Measurements from ENCODE around the gene SV2C. TPM values are rescaled to one million over a fixed set of nuclear protein-coding genes. Genes with fewer than 3 reads are reported as not detected.
A peak's percentile ranks its signal among the peaks of the same experiment; 100 is the strongest.
"Not testable (repeated sequence)": the region's sequence is repeated elsewhere in the genome, so short reads cannot be mapped to it uniquely, and the experiment has no call there.

SV2C gene
- total RNA-seq, 1 donor from 2014 or later: not detected

- no peak for DNase-seq (ENCODE audit: low read depth in 2 of 2)
These were observed 211.4 kb downstream of the SV2C start for GRCh38 chr5:76294573-76294972.

GRCh38 chr5:76298852-76299251 lies 215.7 kb downstream of the SV2C start:
- no peak for DNase-seq (ENCODE audit: low read depth in 2 of 2)

- DNase-seq (ENCODE audit: low read depth in 2 of 2): no peak
These were observed 216.4 kb downstream of the SV2C start for GRCh38 chr5:76299592-76299991.

DNA sequence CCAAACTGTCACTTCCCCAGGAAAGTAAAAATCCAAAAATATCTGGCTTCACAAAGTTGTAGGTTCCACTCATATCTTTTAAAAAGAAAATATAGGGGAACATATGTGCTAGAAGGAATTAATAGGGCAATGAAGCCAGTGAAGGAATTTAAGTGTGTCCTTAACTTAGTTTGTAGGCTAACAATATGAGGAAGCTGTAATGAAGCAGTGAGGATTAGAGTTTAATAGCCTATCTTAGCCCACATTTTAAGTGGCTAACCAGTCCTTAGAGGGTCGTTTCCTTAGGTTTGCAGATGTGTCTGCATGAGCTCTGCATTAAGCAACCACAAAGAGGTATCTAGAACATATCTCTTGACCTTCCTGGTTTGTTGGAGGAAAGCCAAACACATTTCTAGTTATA lies 218.7 kb downstream of the SV2C start:
- not testable (repeated sequence) for DNase-seq (ENCODE audit: low read depth in 2 of 2)

GRCh38 chr5:76302661-76303060 lies 219.5 kb downstream of the SV2C start:
- DNase-seq (ENCODE audit: low read depth in 2 of 2): not testable (repeated sequence)

GRCh38 chr5:76303921-76304320 lies 220.7 kb downstream of the SV2C start:
- DNase-seq (ENCODE audit: low read depth in 2 of 2): peak; percentile 23 to 26

GRCh38 chr5:76305269-76305668 lies 222.1 kb downstream of the SV2C start:
- DNase-seq (ENCODE audit: low read depth in 2 of 2): no peak

DNA sequence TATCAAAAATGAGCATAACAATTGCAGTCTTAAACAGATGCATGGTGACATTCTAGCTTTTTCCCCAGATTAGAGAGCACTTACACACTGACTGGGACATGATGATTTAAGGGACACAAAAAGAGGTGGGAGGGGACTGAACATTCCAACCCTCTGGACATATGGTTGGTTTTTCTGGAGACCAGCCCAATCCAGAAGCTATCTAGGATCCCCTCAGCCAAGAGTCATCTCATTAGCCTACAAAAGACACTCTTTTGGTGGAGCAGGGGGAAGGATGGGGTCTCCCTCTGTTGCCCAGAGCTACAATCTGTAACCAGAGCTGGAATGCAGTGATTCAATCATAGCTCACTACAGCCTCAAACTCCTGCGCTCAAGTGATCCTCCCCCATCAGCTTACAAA lies 222.6 kb downstream of the SV2C start:
- DNase-seq (ENCODE audit: low read depth in 2 of 2): no peak

DNA sequence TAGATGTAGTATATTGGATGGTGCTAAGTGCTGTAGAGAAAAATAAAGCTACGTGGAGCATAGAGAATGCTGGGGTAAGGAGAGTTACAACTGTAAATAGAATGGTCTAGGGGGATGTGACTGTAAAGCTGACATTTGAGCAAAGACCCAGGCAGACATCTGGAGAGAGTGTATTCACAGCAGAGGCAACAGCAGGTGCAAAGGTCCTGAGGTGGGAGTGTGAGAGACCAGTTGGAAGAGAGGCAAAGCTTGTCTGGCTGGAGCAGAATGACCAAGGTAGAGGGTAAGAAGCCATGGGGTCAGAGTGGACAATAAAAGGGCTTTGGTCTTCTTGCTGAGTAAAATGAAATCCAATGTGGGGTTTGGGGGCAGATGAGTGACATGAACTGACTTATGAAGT lies 227.0 kb downstream of the SV2C start:
- no peak for DNase-seq (ENCODE audit: low read depth in 2 of 2)

GRCh38 chr5:76312783-76313182 lies 229.6 kb downstream of the SV2C start:
- DNase-seq (ENCODE audit: low read depth in 2 of 2): no peak

DNA sequence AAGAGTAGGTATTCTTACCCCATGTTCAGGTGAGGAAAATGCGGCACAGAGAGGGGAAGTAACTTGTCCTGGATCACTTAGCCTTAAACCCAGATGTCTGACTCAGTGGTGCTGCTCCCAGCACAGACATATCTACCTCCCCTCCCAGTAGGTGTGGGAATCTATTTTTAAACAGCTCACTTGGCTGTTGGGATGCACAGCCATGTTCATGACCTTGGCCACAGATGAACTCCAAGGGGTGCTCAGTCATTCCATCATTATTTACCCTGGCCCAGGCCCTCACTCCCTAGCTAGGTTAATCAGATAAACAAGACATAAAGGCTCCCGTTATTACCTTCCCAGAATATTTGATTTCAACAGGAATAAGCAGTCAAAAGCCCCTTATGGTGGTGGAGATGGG lies 231.5 kb downstream of the SV2C start:
- DNase-seq (ENCODE audit: low read depth in 2 of 2): no peak

DNA sequence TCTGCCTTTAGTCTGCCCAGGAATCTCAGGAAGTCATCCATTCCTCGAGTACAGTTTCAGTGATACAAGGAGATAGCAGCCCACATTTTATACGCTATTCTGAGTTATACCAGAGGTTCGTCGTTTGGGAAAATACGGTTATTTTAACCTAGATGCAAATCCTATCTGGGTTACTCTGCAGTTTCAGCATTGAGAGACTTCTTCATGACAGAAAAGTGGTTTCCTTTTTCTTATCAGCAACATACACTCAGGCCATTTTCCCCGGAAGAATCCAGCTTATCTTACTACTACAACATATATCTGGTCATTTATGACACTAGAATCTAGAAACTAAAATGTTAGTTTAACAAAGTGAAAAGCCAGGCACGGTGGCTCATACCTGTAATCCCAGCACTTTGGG lies 236.5 kb downstream of the SV2C start:
- no peak for DNase-seq (ENCODE audit: low read depth in 2 of 2)

DNA sequence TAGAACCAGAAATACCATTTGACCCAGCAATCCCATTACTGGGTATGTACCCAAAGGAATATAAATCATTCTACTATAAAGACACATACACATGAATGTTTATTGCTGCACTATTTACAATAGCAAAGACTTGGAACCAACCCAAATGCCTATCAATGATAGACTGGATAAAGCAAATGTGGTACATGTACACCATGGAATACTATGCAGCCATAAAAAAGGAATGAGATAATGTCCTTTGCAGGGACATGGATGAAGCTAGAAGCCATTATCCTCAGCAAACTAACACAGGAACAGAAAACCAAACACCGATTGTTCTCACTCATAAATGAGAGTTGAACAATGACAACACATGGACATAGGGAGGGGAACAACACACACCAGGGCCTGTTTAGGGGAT lies 240.3 kb downstream of the SV2C start:
- not testable (repeated sequence) for DNase-seq (ENCODE audit: low read depth in 2 of 2)

GRCh38 chr5:76325326-76325725 lies 242.1 kb downstream of the SV2C start:
- DNase-seq (ENCODE audit: low read depth in 2 of 2): no peak

DNA sequence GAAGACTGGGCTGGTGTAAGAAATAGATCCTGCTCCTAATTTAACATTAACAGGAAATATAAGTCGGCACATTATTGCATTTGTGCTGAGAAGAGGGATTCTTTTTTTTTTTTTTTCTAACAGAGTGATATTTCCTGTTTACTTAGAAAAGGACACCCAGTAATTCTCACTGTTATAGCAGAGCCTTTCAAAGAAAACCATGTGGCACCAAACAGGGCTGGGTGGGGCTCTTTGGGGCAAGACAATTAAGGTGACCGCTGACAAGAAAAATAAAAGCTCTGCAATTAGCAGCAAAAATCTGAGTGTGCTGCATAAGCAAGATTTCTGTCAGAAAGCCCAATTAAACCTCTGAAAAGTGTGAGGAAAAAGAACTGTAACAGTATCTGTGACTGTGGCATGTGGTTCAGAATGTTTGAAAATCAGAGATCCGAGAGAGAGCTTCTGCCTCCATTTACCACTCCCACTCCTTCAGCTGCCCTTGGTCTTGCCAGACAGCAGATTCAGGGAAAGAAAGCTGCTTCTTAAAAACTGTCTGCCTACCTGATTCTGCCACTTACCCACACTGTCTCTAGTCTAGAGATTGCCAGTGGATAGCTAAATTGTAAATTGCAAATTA lies 242.8 kb downstream of the SV2C start:
- no peak for DNase-seq (ENCODE audit: low read depth in 2 of 2)

DNA sequence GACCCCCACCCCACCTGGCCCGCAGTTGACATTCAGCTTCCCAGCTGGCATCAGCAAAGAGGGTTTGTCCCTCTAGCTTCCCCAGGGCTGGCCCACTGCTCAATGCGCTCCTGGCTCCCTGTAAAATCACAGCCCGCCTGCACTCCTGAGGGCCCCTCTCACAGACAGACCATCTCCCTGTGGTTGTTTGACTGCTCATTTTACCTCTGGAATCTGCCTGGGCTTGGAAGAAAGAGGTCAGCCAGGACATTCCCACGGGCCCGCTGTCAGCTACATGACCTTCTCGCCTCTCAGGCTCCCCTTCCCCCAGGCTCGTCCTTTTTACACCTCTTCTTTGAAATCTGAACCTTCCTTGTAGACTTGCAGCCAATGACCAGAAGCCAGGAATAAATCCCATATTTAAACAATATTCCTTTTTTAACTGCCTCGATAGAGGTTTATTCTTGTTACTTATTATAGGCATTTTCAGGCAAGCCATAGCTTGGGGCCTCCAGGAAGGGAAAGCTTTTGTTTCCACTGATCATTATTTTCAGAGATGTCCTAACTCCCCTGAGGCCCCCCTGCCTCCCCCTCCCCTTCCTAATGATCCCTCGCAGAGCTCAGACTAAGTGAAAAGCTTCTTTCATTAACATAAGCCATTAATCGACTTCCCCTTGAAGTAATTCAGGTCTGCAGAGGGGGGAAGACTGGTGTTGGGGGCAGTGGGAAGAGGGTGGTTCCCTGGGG lies 243.6 kb downstream of the SV2C start:
- no peak for DNase-seq (ENCODE audit: low read depth in 2 of 2)

DNA sequence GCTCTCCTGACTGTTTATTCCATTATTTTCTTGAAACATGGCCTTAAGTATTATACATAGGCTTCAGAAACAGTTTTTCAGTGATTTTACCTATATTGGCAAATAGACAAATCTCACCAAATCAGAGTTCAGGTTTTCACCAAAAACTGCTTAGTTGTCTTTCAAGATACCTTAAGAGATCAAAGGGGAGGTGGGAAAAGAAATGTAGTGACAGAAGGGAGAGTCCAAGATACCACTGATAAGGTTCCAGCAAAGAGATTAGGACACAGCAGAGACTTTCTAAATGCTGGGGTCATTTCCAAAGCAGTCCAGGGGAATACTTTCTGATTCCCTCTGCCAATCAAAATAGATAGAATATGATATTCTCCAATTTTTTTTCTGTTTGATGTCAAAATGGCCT lies 246.2 kb downstream of the SV2C start:
- DNase-seq (ENCODE audit: low read depth in 2 of 2): no peak

DNA sequence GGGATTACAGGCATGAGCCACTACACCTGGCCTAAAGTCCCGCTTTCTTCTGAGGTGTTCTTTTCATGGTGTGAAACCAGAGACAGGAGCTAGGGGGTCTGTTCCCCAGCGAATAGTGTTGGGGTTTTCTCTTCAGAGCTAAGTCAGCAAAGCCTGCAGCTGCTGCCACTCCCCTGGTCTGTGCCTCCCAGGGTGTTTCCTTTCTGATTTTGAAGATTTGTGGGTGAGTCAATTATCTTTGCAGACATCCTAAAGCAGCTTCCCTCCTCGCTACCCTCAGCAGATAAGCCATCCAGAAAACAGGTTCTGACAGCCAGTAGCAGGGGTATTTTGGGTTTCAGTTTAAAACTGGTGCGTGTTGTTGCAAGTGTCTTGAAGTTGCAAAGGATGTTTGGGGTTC lies 247.9 kb downstream of the SV2C start:
- no peak for DNase-seq (ENCODE audit: low read depth in 2 of 2)

DNA sequence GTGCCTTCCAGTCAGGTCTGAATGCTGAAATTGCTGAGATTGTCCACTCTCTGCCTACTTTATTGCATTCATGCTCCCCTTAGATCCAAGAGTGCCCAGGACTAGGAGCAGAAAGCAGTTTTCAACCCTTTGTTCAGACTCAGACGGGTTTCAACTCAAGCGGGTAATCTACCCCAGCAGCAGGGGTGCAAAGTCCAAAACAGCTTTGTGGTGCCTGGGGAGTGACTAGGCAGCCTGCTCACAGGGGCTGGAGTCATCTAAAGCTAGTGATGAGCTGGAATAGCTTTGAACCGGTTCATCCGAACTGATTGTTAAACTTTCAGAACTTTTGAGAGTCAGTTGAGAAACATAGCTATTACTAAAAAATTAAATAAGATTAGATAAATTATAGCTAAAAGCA lies 248.9 kb downstream of the SV2C start:
- DNase-seq (ENCODE audit: low read depth in 2 of 2): no peak

DNA sequence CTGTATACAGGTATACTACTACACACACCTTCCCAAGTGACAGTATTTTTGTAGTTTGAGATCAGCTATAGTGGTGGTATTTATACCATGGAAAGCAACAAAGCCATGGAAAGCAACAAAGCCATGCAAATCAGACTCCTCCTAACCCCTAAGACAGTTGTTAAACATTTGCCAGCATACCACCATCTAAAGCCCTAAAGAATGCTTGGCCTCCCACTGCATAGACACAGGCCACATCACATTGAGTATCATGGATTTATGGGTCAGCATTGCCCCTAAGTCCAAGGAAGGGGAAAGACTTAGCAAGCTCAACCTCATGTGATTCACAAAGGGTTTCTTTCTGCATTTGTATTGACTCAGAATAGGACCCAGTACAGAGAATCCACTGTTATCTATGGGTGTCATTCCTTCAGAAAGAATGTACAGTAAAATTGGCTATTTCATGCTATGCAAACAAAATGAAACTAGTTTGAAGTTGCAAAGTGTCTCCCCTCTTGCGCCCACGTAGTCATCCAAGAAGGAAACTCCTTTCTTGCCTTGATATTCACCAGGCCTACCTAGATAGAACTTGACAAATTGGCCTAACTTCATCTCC lies 249.5 kb downstream of the SV2C start:
- DNase-seq (ENCODE audit: low read depth in 2 of 2): no peak

- no peak for DNase-seq (ENCODE audit: low read depth in 2 of 2)
These were observed 250.4 kb downstream of the SV2C start for GRCh38 chr5:76333571-76333970.

GRCh38 chr5:76334574-76334973 lies 251.4 kb downstream of the SV2C start:
- no peak for DNase-seq (ENCODE audit: low read depth in 2 of 2)

DNA sequence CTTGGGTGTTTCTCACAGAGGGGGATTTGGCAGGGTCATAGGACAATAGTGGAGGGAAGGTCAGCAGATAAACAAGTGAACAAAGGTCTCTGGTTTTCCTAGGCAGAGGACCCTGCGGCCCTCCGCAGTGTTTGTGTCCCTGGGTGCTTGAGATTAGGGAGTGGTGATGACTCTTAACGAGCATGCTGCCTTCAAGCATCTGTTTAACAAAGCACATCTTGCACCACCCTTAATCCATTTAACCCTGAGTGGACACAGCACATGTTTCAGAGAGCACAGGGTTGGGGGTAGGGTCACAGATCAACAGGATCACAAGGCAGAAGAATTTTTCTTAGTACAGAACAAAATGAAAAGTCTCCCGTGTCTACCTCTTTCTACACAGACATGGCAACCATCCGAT lies 252.3 kb downstream of the SV2C start:
- not testable (repeated sequence) for DNase-seq (ENCODE audit: low read depth in 2 of 2)

Data from dermis microvascular lymphatic vessel endothelial cell (primary cell).